NB4 (cell line): ENCODE measurements around the gene MTX1.

ENCODE experiments used
- DNase-seq: peaks from one replicate; pipeline ENCODE4 v3.0.0; 2010; ENCODE audit warnings: low read depth
- H3K4me3 ChIP-seq: one replicate; pipeline ENCODE4 v1.5.1; 2011; ENCODE audit warnings: mild to moderate bottlenecking, low read depth, low read length, moderate library complexity
- CTCF ChIP-seq: IDR thresholded peaks from one replicate; pipeline ENCODE4 v1.5.1; 2012; ENCODE audit warnings: low read depth, low read length
- MYC ChIP-seq: IDR thresholded peaks from 2 replicates; pipeline ENCODE4 v1.6.1; 2011; ENCODE audit warnings: low read depth, low read length
- POLR2A ChIP-seq: IDR thresholded peaks from 2 replicates; pipeline ENCODE4 v1.6.1; 2011; ENCODE audit warnings: mild to moderate bottlenecking; ENCODE audit not compliant: insufficient read length; ENCODE audit errors: extremely low read depth
- TF ChIP-seq, protein P1 (sequence below): IDR thresholded peaks from 2 replicates; pipeline ENCODE4 v1.6.1; 2011; ENCODE audit warnings: low read depth, low read length

The MTX1 gene

GRCh38 chr1:155183775-155184221 is 24.7 kb upstream of the MTX1 start:
- no peak for TF ChIP-seq POLR2A
- TF ChIP-seq, protein P1, sequence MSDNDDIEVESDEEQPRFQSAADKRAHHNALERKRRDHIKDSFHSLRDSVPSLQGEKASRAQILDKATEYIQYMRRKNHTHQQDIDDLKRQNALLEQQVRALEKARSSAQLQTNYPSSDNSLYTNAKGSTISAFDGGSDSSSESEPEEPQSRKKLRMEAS, result no peak
- H3K4me3 ChIP-seq, result no peak overlapping the region
- DNase-seq, result no peak

DNA sequence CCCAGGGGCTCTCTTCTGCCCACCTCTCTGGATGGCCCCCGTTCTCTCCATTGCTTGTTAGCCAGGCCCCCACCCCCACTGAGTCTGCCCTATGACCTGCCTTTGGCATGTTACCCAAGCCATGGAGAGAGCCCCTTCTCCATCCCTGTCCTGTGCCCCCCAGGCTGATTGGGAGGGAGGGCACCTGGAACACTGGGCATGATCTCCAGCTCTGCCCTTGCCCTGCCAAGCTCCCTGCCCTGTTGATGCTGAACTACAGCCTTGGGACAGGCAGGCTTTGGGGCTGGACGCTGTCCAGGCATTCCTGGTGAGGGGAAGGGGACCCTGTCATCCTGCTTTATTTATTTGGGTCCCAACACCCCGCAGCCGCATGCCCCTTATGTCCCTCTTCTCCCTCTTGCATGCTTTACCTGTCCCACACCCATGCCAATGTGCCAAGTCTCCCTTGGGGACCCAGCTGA is 24.1 kb upstream of the MTX1 start:
- TF ChIP-seq POLR2A (no peak), MYC (no peak), CTCF (no peak)
- TF ChIP-seq, protein P1, result no peak
- H3K4me3 ChIP-seq, result no peak overlapping the region
- DNase-seq, result no peak

DNA sequence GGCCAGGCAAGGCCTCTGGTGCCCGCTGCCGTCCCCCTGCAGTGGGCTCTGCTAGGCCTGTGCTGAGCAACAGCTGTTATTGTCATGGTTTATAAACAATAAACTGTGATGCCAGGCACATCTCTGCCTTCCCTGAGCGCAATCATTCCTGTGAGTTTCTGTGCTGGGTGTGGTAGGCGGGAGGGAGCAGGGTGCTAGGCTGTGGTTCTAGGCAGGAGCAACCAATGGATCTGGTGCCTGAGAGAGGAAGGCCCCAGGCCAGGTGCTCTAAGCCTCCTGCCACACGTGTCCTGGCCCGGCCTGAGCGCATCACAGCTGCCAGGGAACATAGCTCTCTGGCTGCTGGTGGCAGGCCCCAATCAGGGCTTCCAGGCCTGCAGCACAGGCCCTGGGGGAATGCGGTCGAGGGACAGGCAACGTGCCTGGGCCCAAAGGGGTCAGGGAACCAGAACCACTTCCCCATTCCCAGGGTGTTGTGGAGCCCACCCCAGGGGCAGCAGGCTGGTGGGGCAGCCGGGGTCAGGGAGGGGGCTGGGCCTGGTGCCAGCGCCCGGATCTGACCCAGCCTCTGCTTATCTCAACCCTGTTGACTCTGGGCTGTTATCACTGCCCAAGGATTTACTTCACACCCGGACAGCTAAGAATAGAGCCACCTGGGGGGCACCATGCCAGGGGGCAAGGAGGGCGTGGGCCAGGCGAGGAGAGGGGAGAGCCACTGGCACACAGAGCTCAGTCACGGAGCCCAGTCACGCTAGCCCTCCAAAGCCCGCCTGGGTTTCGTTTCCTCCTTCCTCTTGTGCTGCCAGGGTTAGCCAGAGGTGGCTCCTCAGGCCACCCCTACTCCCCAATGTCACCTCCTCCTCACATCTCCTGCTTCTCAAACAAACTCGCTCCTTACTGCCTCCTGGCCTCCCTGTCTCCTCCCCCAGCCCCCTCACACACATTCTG is 23.4 kb upstream of the MTX1 start:
- DNase-seq, result peak; percentile 52
- no peak overlapping the region for H3K4me3 ChIP-seq
- TF ChIP-seq CTCF (no peak), MYC (no peak), POLR2A (no peak)
- TF ChIP-seq, protein P1, result no peak

GRCh38 chr1:155185783-155186066 is 22.8 kb upstream of the MTX1 start:
- DNase-seq, result no peak
- no peak for TF ChIP-seq MYC
- TF ChIP-seq, protein P1, result no peak
- TF ChIP-seq CTCF, result no peak
- no peak for TF ChIP-seq POLR2A
- no peak overlapping the region for H3K4me3 ChIP-seq

DNA sequence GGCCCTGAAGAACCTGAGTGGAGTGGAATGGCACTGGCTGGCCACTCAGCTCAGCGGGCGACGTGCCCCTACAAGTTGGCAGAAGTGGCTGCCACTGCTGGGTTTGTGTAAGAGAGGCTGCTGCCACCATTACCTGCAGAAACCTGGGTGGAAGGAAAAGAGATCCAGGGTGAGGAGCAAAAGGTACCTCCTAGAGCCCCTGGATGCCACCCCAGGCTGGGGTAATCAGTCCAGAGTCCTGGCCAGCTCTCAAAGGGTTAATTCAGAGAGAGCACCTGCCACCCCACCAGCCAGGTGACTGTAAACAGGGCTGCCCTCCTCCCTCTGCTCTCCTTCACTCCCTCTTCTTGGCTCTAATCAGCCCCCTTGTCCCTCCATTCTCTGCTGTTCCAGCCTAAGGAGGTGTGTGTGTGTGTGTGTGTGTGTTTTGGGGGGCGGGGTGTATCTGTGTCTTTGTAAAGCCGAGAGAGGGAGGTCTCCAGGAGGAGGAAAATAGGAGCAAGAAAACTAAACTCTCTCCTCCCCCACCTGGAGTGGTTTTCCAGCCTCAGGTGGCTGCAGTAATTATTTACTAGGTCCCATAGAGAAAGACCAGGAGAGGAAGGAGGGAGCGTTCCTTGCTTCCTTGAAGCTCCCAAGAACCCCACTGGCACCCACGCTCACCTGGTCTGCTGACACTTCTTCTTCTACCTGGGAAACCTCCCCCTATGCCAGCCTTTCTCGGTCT is 22.3 kb upstream of the MTX1 start:
- TF ChIP-seq, protein P1, result no peak
- TF ChIP-seq CTCF (no peak), MYC (no peak), POLR2A (no peak)
- H3K4me3 ChIP-seq, result no peak overlapping the region
- DNase-seq, result no peak
